ENCODE data around the gene TTYH3.
"Not testable (repeated sequence)": the region's sequence is repeated elsewhere in the genome, so short reads cannot be mapped to it uniquely, and the experiment has no call there.

The TTYH3 gene

DNA sequence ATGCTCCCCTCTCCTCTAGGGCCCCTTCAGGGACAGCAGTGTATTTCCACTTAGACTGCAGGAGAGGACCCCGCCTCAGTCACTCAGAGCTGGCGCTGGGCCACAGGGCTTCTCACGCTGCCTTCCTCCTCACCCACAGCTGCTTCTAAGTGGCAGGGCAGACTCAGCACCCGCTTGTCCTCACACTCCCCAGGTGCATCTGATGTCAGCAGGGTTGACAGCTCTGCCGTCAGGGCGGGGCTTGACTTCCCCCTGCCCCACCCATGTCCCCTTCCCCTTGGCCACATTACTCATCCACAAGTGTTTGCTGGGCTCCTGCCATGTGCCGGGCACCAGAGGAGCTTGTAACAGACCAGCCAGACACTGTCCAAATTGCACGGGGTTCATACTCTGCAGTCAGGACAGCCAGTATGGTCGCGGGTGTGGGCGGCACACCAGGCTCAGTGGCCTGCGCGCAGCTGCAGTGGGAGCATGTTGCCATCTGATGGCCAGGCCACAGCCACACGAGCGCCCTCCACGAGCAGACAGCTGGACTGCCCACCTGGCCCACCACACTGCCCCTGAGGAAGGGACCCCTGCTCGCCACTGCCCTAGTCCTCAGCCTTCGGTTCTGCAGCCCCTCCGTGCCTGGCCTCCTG, 29.3 kb upstream of the TTYH3 start:
- no peak for DNase-seq (ENCODE audit: low read depth)

DNA sequence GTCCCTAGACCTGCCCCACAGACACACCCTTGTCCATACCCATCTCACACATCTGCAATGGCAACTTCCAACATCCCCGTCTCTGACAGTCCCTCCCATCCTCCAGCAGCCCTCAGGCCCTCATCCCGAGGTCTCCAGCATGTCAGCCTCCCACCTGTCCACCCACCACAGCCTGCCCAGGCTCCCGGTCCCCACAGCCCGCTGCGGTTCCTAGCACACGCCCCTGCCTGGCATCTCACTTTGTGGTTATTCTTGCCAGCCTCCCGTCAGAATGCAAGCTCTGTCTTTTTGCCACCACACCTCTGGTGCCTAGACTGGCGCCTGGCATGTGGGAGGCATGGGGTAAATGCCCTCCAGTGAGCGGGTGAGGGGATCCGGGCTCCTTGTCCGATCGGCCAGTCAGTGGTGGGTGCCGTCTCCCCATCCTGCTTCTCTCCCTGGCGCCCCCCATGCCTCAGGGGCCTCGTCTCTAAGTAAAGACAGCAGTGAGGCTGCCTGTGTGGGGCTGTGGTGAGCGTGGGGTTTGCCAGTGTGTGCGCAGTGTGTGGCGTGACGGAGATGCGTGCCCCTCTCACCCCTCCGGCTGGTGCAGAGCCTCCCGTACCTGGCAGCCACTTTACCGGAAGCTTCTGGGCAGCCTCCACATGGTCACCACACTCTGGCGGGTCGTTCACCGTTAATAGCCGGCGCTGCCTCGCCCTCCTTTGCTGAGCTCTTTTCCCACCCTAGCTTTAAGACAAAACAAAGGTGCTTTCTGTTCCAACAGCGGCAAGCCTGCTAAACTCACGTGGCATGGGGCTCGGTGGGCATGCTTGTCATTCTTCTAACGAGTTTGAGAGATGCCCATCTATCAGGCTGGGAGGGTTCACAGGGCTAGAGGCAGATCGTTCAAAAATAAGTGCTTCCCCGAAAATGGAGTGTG, 28.5 kb upstream of the TTYH3 start:
- no peak for DNase-seq (ENCODE audit: low read depth)

DNA sequence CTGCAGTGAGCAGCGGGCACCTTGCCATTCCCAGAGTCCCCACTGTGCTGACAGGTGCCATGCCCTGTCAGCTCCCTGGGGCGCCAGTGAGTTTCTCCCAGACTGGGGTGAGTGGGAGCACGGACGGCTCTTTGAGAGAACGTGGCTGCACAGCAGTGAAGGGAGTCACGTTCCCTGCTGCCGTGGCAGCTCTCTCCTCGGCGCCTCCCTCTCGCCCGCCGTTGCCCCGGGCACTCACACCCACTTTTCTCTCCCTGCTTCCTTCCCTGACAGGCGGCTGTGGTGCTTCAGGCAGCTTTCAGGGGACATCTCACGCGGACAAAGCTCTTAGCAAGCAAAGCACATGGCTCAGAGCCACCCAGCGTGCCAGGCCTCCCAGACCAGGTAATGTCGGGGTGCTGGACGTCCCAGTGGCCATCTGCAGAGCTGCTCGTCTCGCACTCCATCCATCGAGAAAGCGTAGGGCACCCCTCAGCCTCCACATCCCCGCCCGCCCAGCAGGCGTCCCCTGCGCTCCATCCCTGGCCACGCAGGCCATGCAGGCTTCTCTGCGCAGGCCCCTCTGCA, 27.1 kb upstream of the TTYH3 start:
- no peak for DNase-seq (ENCODE audit: low read depth)

DNA sequence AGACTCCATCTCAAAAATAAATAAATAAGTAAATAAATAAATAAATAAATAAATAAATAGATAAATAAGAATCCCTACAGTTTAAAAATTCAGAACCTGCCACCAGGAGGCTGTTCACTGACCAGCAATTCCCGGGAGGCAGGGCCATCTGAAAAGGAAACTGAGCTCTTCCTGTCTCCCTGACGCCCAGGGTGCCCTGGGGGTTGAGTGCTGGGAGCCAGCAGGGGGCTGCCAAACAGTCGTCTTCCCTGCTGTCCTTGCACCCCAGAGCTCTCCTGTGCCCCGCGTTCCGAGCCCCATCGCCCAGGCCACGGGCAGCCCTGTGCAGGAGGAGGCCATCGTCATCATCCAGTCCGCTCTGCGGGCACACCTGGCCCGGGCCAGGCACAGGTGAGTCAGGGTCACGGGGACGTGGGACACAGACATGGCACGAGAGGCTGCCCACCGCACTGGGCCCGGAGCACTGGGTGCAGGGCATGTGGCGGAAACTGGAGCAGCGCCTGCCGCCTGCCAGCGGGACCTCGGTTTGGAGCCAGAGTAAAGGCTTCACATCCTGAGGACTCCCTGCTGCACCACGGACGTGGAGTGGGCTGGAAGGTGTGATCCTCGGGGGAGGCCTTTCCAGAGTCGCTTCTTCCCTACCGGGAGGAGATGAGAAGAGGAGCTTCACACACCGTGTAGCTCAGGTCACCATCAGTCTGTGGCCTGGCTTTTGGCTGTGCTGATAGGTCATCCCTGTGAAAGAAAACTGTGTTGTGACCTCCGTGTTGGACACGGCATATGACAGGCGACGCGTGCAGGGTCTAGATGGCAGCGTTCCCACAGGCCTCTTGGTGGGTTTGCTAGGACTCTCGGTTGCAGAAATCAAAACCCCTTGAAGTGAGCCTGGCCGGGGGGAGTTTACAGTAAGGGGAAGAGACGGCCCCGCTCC, 25.9 kb upstream of the TTYH3 start:
- no peak for DNase-seq (ENCODE audit: low read depth)

DNA sequence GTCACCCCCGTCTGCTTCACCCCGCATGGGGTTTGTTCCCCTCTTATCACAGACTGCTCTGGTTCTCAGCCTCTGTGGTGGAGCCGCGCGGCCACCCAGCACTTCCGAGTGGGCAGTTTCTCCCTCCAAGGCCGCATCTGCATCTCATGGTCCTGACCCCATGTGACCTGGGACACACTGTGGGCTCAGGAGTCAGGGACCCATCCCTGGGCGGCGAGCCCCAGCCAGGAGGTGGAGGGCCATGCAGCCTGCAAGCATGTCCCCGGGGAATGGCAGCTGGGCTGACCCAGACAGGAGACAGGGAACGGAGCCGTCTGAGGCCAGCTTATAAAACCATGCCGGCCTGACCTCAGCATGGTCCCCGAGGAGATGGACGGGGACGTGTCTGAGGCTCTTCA, 25.2 kb upstream of the TTYH3 start:
- DNase-seq (ENCODE audit: low read depth): no peak

DNA sequence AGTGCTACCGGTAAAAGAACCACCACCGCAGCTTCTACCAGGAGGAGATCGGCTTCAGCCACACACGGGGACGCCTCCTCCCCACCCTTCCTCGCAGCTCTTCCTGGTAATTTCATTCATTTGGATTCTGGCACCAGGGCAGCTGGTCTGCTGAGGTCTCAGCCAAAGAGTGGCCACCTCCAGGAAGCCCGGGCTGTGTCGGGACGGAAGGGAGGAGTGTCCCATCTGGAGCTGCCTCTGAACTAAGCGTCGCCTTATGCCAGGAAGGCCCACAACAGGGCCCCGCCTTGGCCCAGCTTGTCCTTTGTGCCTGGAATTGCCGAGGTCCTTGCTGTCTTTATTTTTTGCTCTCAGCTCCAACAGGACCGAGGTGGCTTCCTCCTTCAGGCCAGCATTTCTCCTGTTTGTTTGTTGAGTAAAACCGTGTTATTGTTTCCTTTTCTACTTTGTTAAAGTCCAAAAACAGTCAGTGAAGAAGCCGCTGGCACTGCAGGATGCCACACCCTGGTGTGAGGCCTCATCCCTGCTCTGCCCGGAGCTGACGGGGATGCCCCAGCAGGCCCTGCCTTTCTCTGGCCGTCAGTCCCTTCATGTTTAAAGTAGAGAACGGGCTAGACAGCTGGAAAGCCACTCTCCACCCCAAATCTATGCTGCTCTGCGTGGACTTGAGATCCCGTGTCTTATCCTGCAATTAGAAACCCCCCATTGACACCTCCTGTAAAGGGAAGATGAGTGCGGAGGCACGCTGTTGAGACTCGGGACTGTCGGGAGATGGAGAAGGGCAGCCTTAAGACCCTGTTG, 24.5 kb upstream of the TTYH3 start:
- no peak for DNase-seq (ENCODE audit: low read depth)

DNA sequence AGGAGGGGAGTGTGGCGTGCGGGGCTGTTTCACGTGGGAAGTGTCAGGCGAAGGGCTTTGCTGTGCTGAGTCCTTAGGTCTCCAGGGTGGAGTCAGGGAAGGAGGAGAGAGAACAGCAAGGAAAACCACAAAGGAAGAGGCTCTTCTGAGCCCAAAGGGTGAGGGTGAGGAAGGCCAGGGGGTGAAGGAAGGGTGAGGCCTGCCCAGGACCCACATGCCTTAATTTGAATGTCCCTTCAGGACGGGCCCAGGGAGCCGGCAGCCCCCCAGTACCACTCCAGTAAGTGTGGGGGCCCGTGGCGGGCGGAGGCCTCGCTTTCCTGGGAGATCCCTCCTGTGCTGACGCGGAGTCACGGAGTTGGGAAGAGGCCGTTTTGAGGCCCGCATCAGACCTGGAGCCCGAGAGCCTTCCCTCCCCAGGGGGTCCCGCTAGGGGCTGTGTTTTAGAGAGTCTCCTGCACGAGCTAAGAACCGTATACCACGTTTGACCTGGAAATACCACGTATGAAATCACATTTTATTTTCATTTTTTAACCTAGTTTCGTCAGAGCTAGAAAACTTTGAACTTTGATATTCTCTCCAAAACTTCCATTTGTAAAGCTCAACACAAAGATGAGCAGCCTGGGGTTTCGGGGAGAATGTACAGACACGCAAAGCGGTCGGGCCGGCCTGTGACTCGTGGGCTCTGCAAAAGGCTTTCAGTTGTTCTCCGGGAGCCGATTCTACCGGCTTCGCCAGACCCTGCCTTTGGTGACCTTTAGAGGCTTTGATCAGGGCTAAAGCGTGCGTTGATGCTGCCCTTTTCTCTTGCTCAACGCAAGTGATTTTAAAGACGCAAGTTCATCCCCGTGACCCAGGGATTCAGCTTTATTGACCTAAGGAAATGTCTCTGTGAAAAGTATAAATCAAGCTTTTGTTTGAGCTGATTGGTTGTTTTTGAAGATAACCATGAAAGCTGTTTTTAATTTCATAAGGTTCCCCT, 23.6 kb upstream of the TTYH3 start:
- DNase-seq (ENCODE audit: low read depth): no peak

DNA sequence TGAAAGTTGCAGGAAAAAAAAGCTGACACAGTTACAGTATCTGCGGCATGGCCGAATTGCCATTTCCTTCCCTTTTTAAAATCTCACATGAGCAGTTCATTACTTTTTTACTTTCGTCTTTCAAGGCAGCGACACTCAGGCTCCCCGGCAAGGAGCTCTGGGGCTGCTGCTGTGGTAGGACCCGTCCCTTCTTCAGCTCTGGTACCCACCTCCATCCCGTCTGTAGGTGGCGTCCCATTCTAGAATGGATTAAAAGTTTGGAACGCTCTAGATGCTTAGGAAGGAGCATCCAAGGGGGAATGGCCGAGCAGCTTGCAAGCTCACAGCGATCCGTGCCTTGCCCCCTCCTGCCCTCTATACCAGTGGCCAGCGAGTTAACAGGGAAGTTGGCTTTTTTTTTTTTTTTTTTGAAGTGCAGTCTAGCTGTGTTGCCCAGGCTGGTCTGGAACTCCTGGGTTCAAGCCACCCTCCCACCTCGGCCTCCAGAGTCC, 22.8 kb upstream of the TTYH3 start:
- DNase-seq (ENCODE audit: low read depth): no peak

DNA sequence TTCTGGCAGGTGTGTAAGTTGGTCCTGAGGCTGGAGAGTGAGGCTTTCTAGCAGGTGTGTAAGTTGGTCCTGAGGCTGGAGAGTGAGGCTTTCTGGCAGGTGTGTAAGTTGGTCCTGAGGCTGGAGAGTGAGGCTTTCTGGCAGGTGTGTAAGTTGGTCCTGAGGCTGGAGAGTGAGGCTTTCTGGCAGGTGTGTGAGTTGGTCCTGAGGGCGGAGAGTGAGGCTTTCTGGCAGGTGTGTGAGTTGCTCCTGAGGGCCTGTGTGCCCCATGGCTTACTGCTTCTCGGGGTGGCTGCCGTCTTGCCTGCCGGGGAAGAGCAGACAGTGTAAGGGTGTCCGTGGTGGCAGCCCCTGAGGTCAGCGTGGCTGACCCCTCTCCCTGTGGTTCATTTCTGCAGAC, 22.1 kb upstream of the TTYH3 start:
- DNase-seq (ENCODE audit: low read depth): not testable (repeated sequence)

DNA sequence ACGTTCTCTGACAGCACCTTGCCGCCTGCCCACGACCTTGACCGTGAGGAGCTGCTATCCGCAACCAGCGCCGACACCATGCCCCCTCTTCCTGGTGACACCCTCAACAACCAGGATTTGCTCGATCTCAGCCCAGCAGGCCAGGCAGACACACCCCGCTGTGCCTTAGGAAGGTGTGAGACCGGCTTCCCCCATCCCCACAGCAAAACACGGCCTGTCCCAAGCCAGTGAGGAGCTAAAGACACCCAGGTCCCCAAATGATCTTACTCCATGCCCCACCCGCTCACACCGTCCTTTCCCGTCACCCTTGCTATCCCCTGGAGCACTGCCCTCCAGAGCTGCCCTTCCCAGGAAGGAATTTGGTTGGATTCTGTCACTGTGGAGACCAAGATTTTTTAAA, 21.3 kb upstream of the TTYH3 start:
- DNase-seq (ENCODE audit: low read depth): no peak

DNA sequence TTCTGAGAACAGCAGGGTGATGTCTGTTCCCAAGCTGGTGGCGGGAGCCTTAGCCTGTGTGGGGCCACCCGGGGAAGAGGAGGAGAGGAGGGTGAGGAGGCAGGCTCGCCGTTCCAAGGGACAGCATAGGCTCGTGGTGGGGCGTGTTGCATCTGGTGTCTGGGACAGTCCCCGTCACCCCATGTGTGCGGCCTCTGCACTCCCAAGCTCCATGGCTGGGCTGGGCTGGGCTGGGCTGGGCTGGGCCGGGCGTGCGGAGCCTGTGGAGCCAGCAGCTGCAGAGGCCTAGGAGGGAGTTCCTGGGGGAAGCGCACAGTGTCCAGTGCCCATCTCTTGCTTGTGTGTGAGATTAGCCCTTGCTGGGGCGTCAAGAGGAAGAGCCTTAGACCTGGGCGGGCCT, 20.9 kb upstream of the TTYH3 start:
- DNase-seq (ENCODE audit: low read depth): no peak

DNA sequence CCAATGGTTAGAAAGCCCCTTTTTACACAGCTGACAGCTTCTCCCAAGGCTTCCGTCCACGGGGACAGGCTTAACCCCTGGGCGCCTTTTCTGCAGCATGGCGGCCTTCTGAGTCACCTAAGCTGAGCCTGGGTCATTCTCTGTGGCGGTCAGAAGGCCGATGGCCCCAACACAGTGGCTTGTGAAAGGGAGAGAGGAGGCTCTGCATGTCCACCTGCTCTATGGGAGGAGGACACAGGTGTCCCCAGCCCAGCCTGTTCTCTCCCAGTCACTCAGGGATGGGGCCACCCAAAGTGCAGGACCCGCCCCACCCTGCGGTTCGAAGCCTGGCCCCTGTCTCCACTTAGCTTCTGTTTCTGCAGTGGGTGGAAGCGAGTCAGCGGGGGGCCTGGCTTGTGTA, 20.4 kb upstream of the TTYH3 start:
- DNase-seq (ENCODE audit: low read depth): no peak

DNA sequence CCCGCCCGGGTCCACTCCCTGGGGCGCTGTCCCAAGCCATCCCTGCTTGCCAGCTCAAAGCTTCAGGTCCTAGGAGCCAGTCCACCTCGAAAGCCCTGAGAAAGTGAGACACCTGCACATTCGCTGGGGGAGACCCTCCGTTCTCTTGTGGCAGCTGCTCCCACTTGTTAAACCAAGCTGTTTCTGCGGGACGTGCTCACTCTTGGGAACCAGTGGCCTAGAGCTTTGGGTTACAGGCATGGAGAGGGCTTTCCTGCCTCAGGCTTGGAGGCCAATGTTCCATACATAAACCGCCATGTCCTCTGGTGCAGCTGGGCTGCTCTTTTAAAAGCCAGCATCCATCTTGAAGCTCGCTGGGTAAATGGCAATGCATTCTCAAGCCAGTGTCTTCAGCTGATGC, 19.9 kb upstream of the TTYH3 start:
- no peak for DNase-seq (ENCODE audit: low read depth)

DNA sequence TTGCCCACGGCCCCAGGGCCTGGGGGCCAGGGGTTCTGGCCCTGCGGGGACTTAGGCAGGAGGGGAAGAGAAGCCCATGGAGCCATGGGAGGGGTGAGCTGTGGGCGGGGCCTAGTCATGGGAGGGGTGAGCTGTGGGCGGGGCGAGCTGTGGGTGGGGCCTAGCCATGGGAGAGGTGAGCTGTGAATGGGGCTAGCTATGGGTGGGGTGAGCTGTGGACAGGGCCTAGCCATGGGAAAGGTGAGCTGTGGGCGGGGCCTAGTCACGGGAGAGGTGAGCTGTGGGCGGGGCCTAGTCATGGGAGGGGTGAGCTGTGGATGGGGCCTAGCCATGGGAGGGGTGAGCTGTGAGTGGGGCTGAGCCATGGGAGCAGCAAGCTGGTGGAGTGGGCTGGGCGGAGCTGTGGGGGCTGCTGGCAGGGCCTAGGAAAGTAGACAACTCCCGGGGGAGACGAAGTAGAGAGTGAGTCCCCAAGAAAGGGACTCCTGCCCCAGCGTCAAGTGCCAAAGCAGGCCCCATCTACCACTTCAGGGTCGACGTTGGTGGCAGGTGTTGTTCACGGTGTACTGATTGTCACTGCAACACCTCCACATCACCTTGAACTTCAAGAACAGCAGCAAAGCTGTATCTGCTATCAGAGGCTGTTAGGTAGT, 19.2 kb upstream of the TTYH3 start:
- DNase-seq (ENCODE audit: low read depth): peak; percentile 6

DNA sequence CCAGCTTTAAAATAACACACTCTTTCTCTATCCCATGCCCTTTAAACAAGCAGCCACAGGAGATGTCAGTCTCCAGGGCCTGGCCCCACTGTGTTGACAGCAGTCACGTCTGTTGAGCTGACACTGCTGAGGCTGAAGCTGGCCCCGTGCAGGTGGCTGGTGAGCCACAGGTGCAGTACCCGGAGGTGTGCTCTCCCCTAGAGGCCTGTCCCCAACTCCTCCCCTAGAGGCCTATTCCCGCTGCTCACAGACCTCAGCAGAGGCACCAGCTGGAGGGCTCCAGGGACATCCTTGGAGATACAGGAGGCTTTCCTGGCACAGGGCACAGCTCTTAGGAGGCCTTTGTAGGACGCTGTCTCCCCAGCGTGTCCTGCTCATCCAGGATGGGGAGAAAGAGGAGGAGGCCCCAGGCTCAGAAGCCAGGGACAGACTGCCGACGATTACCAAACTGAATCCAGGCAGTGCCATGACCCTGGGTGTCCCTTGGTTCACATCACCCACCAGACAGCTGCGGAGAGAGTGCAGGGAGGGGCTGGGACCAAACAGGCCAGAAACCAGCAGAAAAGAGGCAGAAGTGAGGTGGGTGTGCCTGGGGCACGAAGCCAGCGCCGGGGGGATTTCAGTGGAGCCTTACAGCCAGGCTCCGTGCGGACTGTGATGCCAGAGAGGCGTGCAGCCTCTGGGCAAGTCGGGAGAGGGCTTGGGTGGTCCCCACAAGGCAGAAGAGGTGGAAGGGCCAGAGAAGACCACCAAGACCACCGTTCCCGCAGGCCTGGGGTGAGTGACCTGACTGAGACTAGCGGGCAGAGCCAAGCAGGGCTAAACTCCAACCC, 18.5 kb upstream of the TTYH3 start:
- DNase-seq (ENCODE audit: low read depth): no peak

DNA sequence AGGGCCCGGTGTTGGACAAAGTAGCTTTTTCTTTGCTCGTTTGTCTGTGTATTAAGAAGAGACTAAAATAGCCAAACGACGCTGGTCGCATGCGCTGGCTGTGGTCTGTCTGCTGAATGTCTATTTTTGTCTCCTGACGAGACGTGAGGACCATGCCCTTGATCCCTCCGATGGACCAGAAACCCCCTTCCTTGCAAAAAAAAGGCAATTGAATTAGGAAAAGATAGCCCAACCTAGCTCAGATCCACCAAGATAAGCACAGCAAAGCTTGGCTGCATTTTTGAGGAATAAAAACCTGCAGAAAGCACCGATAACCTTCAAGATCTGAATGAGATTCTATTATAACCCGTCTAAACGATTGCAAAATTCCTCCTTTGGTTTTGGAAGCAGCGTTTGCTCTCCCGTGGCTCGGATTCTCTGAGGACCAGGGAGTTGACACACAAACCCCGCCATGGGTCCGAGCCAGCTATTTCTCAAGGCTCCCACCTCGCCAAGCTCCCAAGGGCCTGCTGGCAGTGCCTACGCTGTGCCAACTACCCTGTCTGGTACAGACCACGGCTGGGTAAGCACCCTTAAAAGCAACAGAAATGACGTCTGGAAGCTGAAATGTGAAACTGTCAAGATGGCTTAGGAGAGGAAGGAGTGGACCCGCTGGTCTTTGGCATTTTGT, 17.7 kb upstream of the TTYH3 start:
- no peak for DNase-seq (ENCODE audit: low read depth)

DNA sequence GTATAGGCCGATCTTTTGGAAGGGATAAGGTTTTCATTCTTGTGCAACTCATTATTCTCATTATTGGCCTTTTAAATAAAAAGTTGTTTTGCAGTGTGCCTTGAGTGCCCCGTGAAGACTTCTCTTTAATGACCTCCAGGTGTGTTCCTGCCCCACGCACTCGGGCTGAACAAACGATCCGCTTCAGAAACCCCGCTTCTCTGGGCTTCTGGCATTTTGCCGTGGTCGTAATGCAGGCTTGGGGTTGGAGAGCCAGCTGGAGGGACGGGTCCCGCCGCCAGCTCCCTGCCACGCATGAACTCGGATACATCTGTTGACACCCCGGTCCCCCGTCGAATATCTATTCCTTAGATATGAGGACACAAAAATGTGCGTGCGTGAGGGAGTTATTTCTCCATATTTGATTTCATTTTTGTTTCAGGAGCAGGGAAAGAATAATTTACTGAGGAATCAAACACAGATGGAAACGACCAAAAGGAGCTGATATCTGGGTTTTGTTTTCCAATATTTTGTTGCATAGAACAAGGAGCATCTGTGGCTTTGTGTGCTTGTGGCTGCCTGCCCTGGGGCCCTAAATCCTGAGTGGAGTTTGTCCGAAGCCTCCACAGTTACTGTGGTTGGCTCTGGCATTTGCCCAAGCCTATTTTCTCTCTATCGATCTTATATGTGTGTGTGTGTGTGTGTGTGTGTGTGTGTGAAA, 17.0 kb upstream of the TTYH3 start:
- DNase-seq (ENCODE audit: low read depth): no peak

Data from activated T-cell treated with anti-CD3 and anti-CD28 coated beads for 48 hours (primary cell).